Bronchial epithelial cell (primary cell): ENCODE results near the gene TRIM34. TPM values are rescaled to one million over a fixed set of nuclear protein-coding genes. Genes with fewer than 3 reads are reported as not detected.
A peak's percentile ranks its signal among the peaks of the same experiment; 100 is the strongest.
"Not testable (repeated sequence)": the region's sequence is repeated elsewhere in the genome, so short reads cannot be mapped to it uniquely, and the experiment has no call there.

Source experiments
- DNase-seq: peaks from one replicate; pipeline ENCODE4 v3.0.0-alpha.2; 2010; ENCODE audit warnings: low read depth
- FAIRE-seq: peaks from 2 replicates; lab custom pipeline; 2011; peaks lifted over from hg19 to GRCh38; lab: Jason Lieb, UNC
- H3K27me3 ChIP-seq: 2 replicates; pipeline ENCODE4 v1.5.1; 2011; ENCODE audit warnings: low read length; ENCODE audit not compliant: control insufficient read depth, insufficient read depth
- H3K36me3 ChIP-seq: 2 replicates; pipeline ENCODE4 v1.5.1; 2011; ENCODE audit warnings: low read length; ENCODE audit not compliant: control insufficient read depth, insufficient read depth
- H3K4me3 ChIP-seq: 2 replicates; pipeline ENCODE4 v1.5.1; 2011; ENCODE audit warnings: mild to moderate bottlenecking, low read depth, low read length, control low read depth
- total RNA-seq: library from RNA; depleted of rRNA; stranded (reverse); fragments of >200 nt; gene quantifications from 2 replicates; pipeline ENCODE4 v1.2.1, GENCODE V29; 2014
- TF ChIP-seq, protein P1 (sequence below): IDR thresholded peaks from 2 replicates; pipeline ENCODE4 v1.5.1; 2011; ENCODE audit warnings: mild to moderate bottlenecking, moderate library complexity, low read length, control low read depth, inconsistent platforms; ENCODE audit not compliant: insufficient read depth, severe bottlenecking

TRIM34 gene
- total RNA-seq: 2.9 and 5.8 TPM in 2 replicates

GRCh38 chr11:5624489-5625279, at the start of gene TRIM34:
Gene TRIM34, plus strand, starts transcription at chr11:5625001. Its CDS starts 7,331 bp downstream, at chr11:5632332.
- DNase-seq (peak; percentile 73), FAIRE-seq (peak; percentile 50)
- TF ChIP-seq, protein P1, sequence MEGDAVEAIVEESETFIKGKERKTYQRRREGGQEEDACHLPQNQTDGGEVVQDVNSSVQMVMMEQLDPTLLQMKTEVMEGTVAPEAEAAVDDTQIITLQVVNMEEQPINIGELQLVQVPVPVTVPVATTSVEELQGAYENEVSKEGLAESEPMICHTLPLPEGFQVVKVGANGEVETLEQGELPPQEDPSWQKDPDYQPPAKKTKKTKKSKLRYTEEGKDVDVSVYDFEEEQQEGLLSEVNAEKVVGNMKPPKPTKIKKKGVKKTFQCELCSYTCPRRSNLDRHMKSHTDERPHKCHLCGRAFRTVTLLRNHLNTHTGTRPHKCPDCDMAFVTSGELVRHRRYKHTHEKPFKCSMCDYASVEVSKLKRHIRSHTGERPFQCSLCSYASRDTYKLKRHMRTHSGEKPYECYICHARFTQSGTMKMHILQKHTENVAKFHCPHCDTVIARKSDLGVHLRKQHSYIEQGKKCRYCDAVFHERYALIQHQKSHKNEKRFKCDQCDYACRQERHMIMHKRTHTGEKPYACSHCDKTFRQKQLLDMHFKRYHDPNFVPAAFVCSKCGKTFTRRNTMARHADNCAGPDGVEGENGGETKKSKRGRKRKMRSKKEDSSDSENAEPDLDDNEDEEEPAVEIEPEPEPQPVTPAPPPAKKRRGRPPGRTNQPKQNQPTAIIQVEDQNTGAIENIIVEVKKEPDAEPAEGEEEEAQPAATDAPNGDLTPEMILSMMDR: no peak
- Histone ChIP-seq H3K36me3 (no peaks in the 10 kb centered on the region), H3K4me3 (peak within 1 kb of the TSS; percentile 39), H3K27me3 (no peaks in the 10 kb centered on the region)

- TF ChIP-seq, protein P1: no peak
- FAIRE-seq (no peak), DNase-seq (no peak)
- Histone ChIP-seq H3K4me3 (no peak overlapping the region), H3K36me3 (no peaks in the 10 kb centered on the region), H3K27me3 (no peaks in the 10 kb centered on the region)
These were observed 49.6 kb upstream of the TRIM34 start for GRCh38 chr11:5575152-5575551.

DNA sequence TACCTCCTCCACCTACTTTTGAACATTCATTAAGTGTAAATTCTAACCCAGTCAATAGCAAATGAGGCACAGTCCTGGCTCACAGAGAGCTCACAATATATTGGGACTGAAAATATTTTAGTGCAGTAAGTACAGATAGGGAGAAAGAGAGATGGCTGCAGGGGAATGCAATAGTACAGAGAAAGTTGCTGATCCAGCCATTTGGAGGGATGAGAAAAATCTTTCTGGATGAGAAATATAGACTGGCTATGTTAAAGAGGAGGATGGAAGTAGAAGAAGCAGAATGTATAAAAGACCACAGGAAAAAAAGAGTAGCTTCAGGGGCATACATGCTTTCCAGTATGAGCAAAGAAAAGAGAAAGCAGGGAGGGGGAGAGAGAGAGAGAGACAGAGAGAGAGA, 47.7 kb upstream of the TRIM34 start:
- DNase-seq: no peak
- no peak for FAIRE-seq
- Histone ChIP-seq H3K27me3 (no peaks in the 10 kb centered on the region), H3K36me3 (no peaks in the 10 kb centered on the region), H3K4me3 (no peak overlapping the region)
- TF ChIP-seq, protein P1: no peak

GRCh38 chr11:5580577-5580976, 44.2 kb upstream of the TRIM34 start, which contains the start of gene OR52B6:
Gene OR52B6, plus strand, starts transcription at chr11:5580877. Its CDS starts 0 bp downstream, at chr11:5580877.
- DNase-seq (no peak), FAIRE-seq (no peak)
- TF ChIP-seq, protein P1: no peak
- no peaks in the 10 kb centered on the region for H3K27me3 ChIP-seq
- no peaks in the 10 kb centered on the region for H3K36me3 ChIP-seq
- no peak within 1 kb of the TSS for H3K4me3 ChIP-seq

- FAIRE-seq (no peak), DNase-seq (no peak)
- Histone ChIP-seq H3K27me3 (no peaks in the 10 kb centered on the region), H3K36me3 (no peaks in the 10 kb centered on the region), H3K4me3 (no peak overlapping the region)
- TF ChIP-seq, protein P1: no peak
These were observed 43.8 kb upstream of the TRIM34 start for GRCh38 chr11:5581014-5581413.

GRCh38 chr11:5584458-5584857, 40.3 kb upstream of the TRIM34 start:
- not testable (repeated sequence) for FAIRE-seq, H3K36me3 ChIP-seq, DNase-seq, H3K4me3 ChIP-seq, H3K27me3 ChIP-seq

GRCh38 chr11:5589906-5590305, 34.9 kb upstream of the TRIM34 start:
- FAIRE-seq, H3K36me3 ChIP-seq, H3K4me3 ChIP-seq, H3K27me3 ChIP-seq, DNase-seq: not testable (repeated sequence)
